ENCODE results near the gene PRR5L.

Gene PRR5L

DNA sequence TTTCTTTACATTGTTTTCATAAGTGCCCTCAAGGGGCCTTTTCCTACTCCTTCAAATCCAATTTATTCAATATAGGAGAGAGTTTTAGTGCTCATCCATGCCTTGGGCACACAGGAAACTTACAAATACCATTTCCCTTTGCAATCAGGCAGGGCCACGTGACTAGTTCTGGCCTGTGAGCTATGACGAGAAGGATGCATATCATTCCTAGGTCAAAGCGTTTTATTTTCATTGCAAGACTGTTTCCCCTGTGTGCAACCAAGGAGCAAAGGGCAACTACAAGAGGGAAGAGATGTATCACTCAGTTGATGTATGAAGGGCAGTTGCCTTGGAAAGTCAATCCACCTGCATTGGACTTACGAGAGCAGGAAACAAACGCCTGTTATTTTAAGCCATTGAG lies 215.9 kb downstream of the PRR5L start:
- Histone ChIP-seq H3K36me3 (ENCODE audit: control insufficient read depth in 4 of 4, insufficient read depth in 4 of 4, low read length in 3 of 4) (no peaks in the 10 kb centered on the region), H3K27ac (ENCODE audit: insufficient read depth in 1 of 2, low read depth in 1 of 2, low read length in 2 of 2, poor library complexity in 1 of 2, severe bottlenecking in 2 of 2) (no peak overlapping the region), H3K27me3 (replicated peaks in 2 of 5; ENCODE audit: control insufficient read depth in 4 of 5, insufficient read depth in 5 of 5, low read length in 4 of 5) (no peaks in the 10 kb centered on the region), H3K4me1 (ENCODE audit: control extremely low read depth in 1 of 4, control insufficient read depth in 4 of 4, insufficient read depth in 4 of 4, low read length in 3 of 4) (peaks cover 10 to 21% (median 15%) of the 10 kb centered on the region in 4 experiments), H3K4me3 (ENCODE audit: control insufficient read depth in 1 of 7, extremely low read depth in 1 of 7, insufficient read depth in 4 of 7, low read depth in 2 of 7, low read length in 6 of 7) (no peak overlapping the region), H3K9me3 (ENCODE audit: control extremely low read depth in 1 of 5, control insufficient read depth in 4 of 5, insufficient read depth in 2 of 5, low read depth in 1 of 5, low read length in 4 of 5) (peaks cover 0 to 5% (median 0%) of the 10 kb centered on the region in 5 experiments)
- 88% methylated on average over 5 of the region's 5 CpGs for WGBS (ENCODE audit: insufficient coverage)
- no peak for DNase-seq
- CTCF ChIA-PET = interaction anchor here (1.2 to 1.7 kb wide), 3 partner anchors 9 to 12 kb away, joined by 3 to 6 read pairs (median 3); no protein-coding TSS in a partner anchor
- POLR2A ChIA-PET = no interaction called here

- DNase-seq = no peak
- H3K4me1 ChIP-seq (ENCODE audit: control extremely low read depth in 1 of 4, control insufficient read depth in 4 of 4, insufficient read depth in 4 of 4, low read length in 3 of 4) = peaks cover 2 to 11% (median 8%) of the 10 kb centered on the region in 4 experiments
- no peak overlapping the region for H3K4me3 ChIP-seq (ENCODE audit: control insufficient read depth in 1 of 7, extremely low read depth in 1 of 7, insufficient read depth in 4 of 7, low read depth in 2 of 7, low read length in 6 of 7)
- peaks cover 0 to 5% (median 0%) of the 10 kb centered on the region in 5 experiments for H3K9me3 ChIP-seq (ENCODE audit: control extremely low read depth in 1 of 5, control insufficient read depth in 4 of 5, insufficient read depth in 2 of 5, low read depth in 1 of 5, low read length in 4 of 5)
- ChIA-PET CTCF (interaction anchor here (0.9 to 1.5 kb wide), 7 partner anchors 13 to 221 kb away, joined by 3 to 4 read pairs (median 3); no protein-coding TSS in a partner anchor), POLR2A (interaction anchor here (0.6 kb wide), 1 partner anchor 237 kb away, joined by 3 read pairs; no protein-coding TSS in a partner anchor)
- H3K27ac ChIP-seq (ENCODE audit: insufficient read depth in 1 of 2, low read depth in 1 of 2, low read length in 2 of 2, poor library complexity in 1 of 2, severe bottlenecking in 2 of 2) = no peak overlapping the region
- 83% methylated on average over 1 of the region's 2 CpGs for WGBS (ENCODE audit: insufficient coverage)
- H3K36me3 ChIP-seq (ENCODE audit: control insufficient read depth in 4 of 4, insufficient read depth in 4 of 4, low read length in 3 of 4) = no peaks in the 10 kb centered on the region
- no peaks in the 10 kb centered on the region for H3K27me3 ChIP-seq (replicated peaks in 2 of 5; ENCODE audit: control insufficient read depth in 4 of 5, insufficient read depth in 5 of 5, low read length in 4 of 5)
Observed at GRCh38 chr11:36513965-36514364, 217.9 kb downstream of the PRR5L start.
